ENCODE results near the gene CDC42BPG.

DNA sequence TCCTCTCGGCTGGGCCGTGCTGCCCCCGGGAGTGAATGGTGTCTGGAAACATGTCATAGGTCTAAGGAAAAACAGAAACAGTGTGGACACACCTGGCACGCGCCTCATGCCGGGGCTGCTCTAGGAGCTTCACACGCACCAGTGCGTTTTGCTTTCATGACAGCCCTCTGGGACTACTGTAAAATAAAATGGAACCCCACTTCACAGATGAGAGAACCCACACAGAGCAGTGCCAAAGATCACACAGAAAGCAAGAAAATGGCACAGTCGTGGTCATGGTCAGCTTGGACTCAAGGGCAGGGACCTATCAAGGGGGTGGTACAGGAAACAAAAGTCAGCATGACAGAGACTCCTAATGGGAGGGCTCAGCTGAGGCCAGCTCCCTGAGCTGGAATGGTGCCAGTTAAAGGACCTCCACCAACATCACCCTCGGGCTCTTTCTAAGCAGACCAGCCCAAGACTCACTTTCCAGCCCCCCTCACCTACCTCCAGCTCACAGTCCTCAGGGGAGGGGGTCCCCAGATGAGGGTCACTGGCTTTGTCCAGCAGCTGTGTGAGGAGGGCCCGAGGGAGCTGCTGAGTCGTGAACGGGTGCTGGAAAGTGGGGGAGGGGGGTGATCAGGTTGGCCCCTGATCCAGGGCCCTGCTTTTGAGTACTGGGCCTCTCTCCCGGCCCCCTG, 44.7 kb downstream of the CDC42BPG start:
- TF ChIP-seq GATA3 (IDR thresholded peaks at IDR 0.05; ENCODE audit: low read depth, low read length) (no peak), GATA2 (IDR thresholded peaks at IDR 0.05; ENCODE audit: low read depth, low read length) (no peak)

Measured in SH-SY5Y (cell line).